T1000 (cell line): Measurements from ENCODE around the gene CHN2.

Experiments
- DNase-seq: peaks from one replicate; lab custom pipeline; 2025; ENCODE audit warnings: mixed read lengths; lab: John Stamatoyannopoulos, UW

The CHN2 gene

DNA sequence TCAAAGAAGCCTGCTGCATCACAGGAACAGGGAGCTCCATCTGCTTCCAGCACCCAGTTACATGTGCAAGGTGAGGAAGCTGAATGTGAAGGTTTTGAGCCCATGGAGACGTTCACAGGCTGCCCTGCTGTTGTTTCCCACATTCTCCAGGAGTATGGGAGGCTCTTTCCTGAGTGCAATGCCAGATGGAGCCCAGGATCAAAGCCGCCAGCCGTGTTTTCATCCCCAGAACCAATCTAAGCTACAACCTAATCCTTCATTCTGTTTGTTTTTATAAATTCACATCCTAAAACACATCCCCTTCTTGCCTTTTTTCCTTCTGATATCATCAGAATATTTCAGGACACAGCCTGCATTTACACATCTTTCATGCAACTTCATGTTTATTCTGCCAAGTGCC is 270.2 kb downstream of the CHN2 start:
- DNase-seq: no peak

DNA sequence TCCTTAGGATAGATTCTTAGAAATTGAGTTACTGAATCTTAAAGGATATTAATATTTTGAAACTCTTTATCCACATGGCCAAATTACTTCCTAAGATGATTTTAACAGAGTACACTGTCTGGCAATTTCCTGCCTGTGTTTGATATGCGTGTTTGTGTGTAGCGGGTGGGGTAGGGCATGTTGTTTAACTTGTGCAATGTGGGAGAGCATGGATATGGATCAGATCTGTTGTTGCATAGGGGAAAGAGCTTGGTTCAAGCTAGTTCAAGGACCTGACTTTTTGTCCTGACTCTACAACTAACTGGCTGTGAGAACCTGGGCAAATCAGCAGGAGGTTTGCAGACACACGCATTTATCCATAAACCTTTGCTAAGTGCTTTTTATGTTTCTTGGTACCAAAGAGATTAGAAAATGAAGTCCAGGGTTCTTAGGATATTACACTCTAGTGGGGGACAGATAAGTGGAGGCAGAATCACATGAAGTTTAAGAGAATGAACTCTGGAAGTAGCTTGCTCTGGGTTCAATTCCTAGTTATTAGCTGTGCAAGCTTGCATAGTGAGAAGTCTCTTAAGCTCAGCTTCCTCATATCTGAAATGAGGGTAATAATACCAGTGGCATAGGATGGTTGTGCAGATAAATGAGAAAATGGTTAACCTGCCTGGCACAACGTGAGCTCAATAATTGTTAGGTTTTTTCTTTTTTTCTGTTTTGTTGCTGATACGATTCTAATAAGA is 272.8 kb downstream of the CHN2 start:
- no peak for DNase-seq

- no peak for DNase-seq
These were observed 273.6 kb downstream of the CHN2 start for GRCh38 chr7:29468196-29468595.

DNA sequence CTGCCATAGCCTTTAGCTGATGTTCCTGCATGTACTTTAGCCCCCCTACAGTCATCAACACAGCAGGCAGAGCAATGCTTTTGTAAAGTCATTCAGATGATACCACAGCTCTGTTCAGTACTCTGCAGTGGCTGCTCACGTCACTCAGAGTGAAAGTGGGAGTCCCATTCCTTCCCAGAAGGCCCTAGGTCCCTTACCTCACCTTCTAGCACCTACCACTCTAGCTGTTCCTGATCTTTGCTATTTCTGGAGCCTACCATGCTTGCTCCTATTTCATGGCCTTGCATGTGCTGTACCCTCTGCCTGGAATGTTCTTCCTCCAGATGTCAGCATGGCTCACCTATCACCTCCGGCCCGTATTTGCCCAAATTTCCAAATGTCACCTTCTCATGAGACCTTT is 274.7 kb downstream of the CHN2 start:
- no peak for DNase-seq

DNA sequence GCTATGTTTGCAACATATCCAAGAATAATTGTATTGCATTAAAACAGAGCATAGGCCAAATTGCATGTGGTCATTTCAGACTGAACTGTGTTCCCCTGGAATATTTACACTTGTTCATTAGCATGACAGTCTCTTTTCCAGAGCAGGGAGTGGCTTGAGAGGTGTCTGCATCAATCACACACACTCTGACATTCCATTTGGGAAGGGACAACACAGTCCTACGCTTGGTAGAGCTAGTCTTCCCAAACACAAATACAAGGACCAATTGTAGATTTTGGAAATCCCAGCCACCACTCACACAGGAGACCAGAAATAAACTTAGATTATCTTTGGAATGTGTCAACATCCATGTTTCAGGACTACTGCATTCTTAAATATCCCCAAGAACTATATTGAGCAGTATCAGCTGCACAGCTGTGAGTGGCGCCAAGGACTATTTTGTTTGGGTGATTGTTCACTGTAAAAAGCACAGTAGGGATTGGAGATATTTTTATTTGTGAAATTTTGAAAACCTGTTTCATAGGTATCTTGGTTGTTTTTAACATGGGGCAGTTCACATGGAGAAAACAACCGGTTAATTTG is 275.5 kb downstream of the CHN2 start:
- DNase-seq: no peak

DNA sequence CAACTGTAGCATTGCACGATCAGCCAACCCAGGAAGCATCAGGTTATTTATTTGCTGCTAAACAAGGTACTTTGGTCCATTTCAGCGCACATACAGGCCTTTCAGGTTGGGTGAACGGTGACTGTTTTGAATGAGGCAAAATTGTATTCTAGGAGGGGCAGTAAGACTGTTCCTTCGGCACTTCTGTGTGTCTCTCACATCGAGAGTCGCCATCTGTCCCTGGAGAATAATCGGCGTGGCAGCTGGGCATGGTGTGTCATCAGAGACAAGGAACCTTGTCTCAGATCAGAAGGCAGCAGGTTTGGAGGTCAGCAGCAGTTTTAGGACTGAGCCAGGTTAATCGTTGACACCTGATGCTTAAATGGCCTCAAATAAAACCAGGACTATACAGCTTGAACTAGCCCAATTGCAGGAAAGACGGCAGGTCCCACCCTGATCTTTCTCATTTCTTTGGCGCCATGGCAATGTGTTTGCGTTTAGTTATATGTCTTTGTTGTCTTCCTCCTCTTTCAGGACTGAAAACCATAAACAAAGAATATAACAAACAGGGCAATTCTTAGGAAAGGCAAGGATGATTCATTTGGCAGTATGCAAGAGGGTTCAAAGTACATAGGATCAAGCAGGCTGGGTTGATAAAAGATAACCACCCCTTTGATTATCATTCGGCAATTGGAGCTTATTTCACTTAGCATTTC is 277.0 kb downstream of the CHN2 start:
- DNase-seq: no peak

- DNase-seq: no peak
These were observed 282.3 kb downstream of the CHN2 start for GRCh38 chr7:29476916-29477315.

DNA sequence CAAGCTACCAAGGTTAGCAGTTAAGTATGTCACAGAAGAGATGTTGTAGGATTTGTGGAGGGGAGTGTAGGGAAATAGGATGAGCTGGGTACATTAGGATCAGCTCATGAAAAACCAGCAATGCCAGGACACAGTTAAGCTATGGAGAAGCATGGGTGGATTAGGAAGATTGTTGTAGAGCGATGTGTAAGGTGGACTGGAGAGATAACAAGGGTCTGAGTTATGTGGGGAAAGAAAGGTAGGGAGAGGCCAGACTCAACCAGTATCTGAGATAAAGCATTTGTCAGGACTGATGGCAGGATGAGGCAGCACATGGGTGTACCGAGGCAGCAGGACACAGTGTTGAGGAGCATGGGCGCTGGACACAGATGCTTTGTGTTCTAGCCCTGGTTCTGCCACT is 283.7 kb downstream of the CHN2 start:
- DNase-seq: no peak

GRCh38 chr7:29478687-29479240 is 284.2 kb downstream of the CHN2 start:
- DNase-seq: no peak

DNA sequence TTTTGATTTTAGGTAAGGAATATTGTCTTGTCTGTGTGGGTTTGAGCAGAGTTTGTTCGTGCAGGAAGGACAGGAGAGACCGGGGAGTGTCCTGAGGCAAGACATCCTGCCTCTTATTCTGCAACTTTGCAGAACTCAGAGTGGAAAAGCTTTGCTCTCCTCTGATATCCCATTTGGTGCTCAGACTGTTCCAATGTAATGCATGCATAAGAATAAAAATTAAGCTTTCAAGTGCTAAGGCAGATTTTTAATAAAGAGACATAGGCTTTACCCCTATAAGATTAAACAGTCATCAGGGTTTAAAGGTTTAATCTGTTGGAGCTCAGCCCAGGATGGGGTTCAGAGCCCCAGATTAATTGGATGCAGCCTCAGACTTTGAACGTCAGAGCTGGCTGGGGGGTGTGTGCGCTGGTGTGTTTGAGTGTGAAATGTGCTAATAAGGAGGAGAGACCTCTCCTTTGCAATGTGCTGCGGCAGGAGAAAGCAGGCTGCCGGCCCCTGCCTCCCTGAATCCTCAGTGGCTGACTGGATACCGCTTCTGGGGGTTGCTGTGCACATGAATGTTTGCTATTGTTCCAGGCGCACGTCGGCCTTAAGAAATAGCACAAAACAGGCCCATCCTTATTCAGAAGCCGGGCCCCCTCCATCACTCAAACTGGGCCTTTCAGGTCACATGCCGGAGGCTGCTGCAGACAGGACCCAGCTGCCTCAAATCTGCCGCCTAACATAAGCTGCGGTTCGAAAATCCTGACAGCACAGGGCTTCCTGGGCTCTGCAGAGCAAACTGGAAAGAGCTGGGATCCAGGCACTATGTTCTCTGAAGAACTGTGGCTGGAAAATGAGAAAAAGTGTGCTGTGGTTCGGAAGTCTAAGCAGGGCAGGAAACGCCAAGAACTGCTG is 285.0 kb downstream of the CHN2 start:
- DNase-seq: no peak

- DNase-seq: no peak
These were observed 285.9 kb downstream of the CHN2 start for GRCh38 chr7:29480451-29480850.

- no peak for DNase-seq
These were observed 286.5 kb downstream of the CHN2 start for GRCh38 chr7:29480934-29481651.

- no peak for DNase-seq
These were observed 287.5 kb downstream of the CHN2 start for GRCh38 chr7:29482056-29482455.

- DNase-seq: no peak
These were observed 288.9 kb downstream of the CHN2 start for GRCh38 chr7:29483219-29484104.

GRCh38 chr7:29484280-29484679 is 289.7 kb downstream of the CHN2 start:
- DNase-seq: no peak

DNA sequence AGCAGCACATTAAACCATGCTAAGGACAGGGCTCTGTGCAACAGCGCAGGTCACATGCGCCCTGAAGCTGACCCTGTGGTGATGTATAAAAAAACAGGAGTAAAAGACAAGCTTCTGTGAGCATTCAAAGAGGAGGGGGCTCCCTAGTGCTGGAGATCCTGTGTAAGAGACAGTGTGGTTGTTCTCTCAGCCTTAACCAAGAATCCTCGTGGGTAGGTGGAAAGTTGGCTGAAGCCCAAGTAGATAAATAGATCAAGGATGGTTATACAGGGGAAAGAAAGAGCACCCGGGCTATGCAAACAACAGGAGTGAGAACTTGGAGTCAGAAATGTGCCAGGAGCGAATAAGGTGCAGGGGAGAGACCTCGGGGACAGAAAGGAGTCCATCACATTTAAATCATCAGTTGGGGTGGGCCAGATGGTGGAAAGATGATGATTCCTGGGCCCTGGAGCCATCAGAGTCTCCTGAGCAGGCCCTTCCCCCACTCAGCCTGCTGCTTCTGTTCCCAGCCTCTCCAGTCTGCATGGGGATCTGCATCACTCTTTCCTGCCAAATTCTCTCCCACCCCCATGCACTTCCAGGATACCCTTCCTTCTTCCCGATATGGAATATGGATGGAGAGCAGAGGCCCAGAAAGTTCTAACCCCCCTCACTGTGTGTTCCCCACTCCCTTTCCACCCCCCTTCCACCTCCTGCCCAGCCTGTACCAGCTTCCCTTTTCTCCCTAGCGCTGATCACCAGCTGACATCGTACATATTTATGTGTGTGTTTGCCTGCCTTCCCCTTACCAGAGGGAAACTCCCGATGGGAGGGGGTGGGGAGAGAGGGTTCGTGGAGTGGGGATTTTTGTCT is 291.0 kb downstream of the CHN2 start:
- DNase-seq: no peak

GRCh38 chr7:29486191-29486700 is 291.7 kb downstream of the CHN2 start:
- DNase-seq: no peak

- no peak for DNase-seq
These were observed 292.8 kb downstream of the CHN2 start for GRCh38 chr7:29487424-29487823.
